OCI-LY1 (cell line): ENCODE results near the gene CLECL1.
"Not testable (repeated sequence)": the region's sequence is repeated elsewhere in the genome, so short reads cannot be mapped to it uniquely, and the experiment has no call there.

Experiments
- H2AFZ ChIP-seq: fragments of 200-600 bp; sonication (generic), shearing (Covaris generic); 2 replicates; pipeline ENCODE4 v1.6.0; 2014; ENCODE audit warnings: antibody characterized with exemption, mild to moderate bottlenecking, low read length
- H3F3A ChIP-seq: fragments of 200-600 bp; sonication (generic), shearing (Covaris generic); 2 replicates; pipeline ENCODE4 v1.6.0; 2014; ENCODE audit warnings: mild to moderate bottlenecking, antibody characterized with exemption, low read length, moderate library complexity; ENCODE audit not compliant: insufficient read depth
- H3K27ac ChIP-seq: fragments of 200-600 bp; sonication (generic); 2 replicates; pipeline ENCODE4 v1.5.1; 2014; ENCODE audit warnings: low read length, mixed run types, mild to moderate bottlenecking, low read depth; ENCODE audit not compliant: poor library complexity, severe bottlenecking
- H3K27me3 ChIP-seq: fragments of 200-600 bp; sonication (generic); 2 replicates; pipeline ENCODE4 v1.6.0; 2014; ENCODE audit warnings: antibody characterized with exemption, mild to moderate bottlenecking, low read length, moderate library complexity; ENCODE audit not compliant: insufficient read depth
- H3K36me3 ChIP-seq: fragments of 200-600 bp; sonication (generic); 2 replicates; pipeline ENCODE4 v1.6.1; 2014; ENCODE audit warnings: mild to moderate bottlenecking, antibody characterized with exemption, low read length, moderate library complexity, mixed read lengths; ENCODE audit not compliant: insufficient read depth
- H3K4me1 ChIP-seq: fragments of 200-600 bp; sonication (generic); 2 replicates; pipeline ENCODE4 v1.5.1; 2014; ENCODE audit warnings: mild to moderate bottlenecking, low read length, moderate library complexity; ENCODE audit not compliant: insufficient read depth, severe bottlenecking
- H3K4me2 ChIP-seq: fragments of 200-600 bp; sonication (generic), shearing (Covaris generic); 2 replicates; pipeline ENCODE4 v1.6.1; 2014; ENCODE audit warnings: low read length
- H3K4me3 ChIP-seq: fragments of 200-600 bp; sonication (generic); 2 replicates; pipeline ENCODE4 v1.5.1; 2014; ENCODE audit warnings: low read length, low read depth, mild to moderate bottlenecking, mixed read lengths; ENCODE audit not compliant: poor library complexity, severe bottlenecking
- H3K79me2 ChIP-seq: fragments of 200-600 bp; shearing (Covaris generic); 2 replicates; pipeline ENCODE4 v1.6.1; 2016; ENCODE audit warnings: mixed run types, low read length, mixed read lengths; ENCODE audit not compliant: insufficient read depth
- H3K9ac ChIP-seq: fragments of 200-600 bp; sonication (generic), shearing (Covaris generic); 2 replicates; pipeline ENCODE4 v1.6.1; 2014; ENCODE audit warnings: mild to moderate bottlenecking, low read length, mixed read lengths
- H3K9me2 ChIP-seq: fragments of 200-600 bp; sonication (generic), shearing (Covaris generic); 2 replicates; pipeline ENCODE4 v1.6.1; 2014; ENCODE audit warnings: low read depth, mild to moderate bottlenecking, low read length, mixed read lengths
- H3K9me3 ChIP-seq: fragments of 200-600 bp; shearing (Covaris generic); 2 replicates; pipeline ENCODE4 v1.6.1; 2014; ENCODE audit warnings: low read length, mixed read lengths
- H4K20me1 ChIP-seq: fragments of 200-600 bp; sonication (generic), shearing (Covaris generic); 2 replicates; pipeline ENCODE4 v1.6.0; 2016; ENCODE audit warnings: mild to moderate bottlenecking, low read length; ENCODE audit not compliant: insufficient read depth
- CTCF ChIP-seq: fragments of 200-600 bp; sonication (generic), shearing (Covaris generic); IDR thresholded peaks from 2 replicates; pipeline ENCODE4 v1.5.1; 2017; ENCODE audit warnings: mild to moderate bottlenecking, antibody characterized with exemption, low read length, moderate library complexity, mixed read lengths
- EZH2 ChIP-seq: fragments of 200-600 bp; sonication (generic), shearing (Covaris generic); IDR thresholded peaks from 2 replicates; pipeline ENCODE4 v1.8.0; 2017; ENCODE audit warnings: borderline replicate concordance, mixed run types, mild to moderate bottlenecking, antibody characterized with exemption, low read length, moderate library complexity, mixed read lengths

CLECL1 gene

GRCh38 chr12:9699269-9699897 is 33.5 kb downstream of the CLECL1 start:
- Histone ChIP-seq H2AFZ (no peak overlapping the region), H3K79me2 (no peaks in the 10 kb centered on the region), H3K9me2 (no peaks in the 10 kb centered on the region), H3K4me3 (no peak overlapping the region), H3K4me1 (peaks cover 21% of the 10 kb centered on the region), H4K20me1 (no peaks in the 10 kb centered on the region), H3K4me2 (no peak overlapping the region), H3K9ac (no peak overlapping the region), H3F3A (no peaks in the 10 kb centered on the region), H3K9me3 (no peaks in the 10 kb centered on the region), H3K36me3 (peaks cover 16% of the 10 kb centered on the region), H3K27ac (no peak overlapping the region), H3K27me3 (no peaks in the 10 kb centered on the region)
- TF ChIP-seq CTCF (no peak), EZH2 (no peak)

GRCh38 chr12:9698681-9699080 is 34.2 kb downstream of the CLECL1 start:
- Histone ChIP-seq H3K9me2 (no peaks in the 10 kb centered on the region), H3K9me3 (no peaks in the 10 kb centered on the region), H3K4me2 (no peak overlapping the region), H3K27me3 (no peaks in the 10 kb centered on the region), H3K27ac (no peak overlapping the region), H3K36me3 (peaks cover 23% of the 10 kb centered on the region), H3K79me2 (no peaks in the 10 kb centered on the region), H3F3A (no peaks in the 10 kb centered on the region), H2AFZ (no peak overlapping the region), H3K4me3 (no peak overlapping the region), H3K4me1 (peaks cover 21% of the 10 kb centered on the region), H3K9ac (no peak overlapping the region), H4K20me1 (no peaks in the 10 kb centered on the region)
- TF ChIP-seq CTCF (no peak), EZH2 (no peak)

- no peaks in the 10 kb centered on the region for H3K9me3 ChIP-seq
- no peaks in the 10 kb centered on the region for H3F3A ChIP-seq
- H3K4me3 ChIP-seq, result no peak overlapping the region
- H3K27me3 ChIP-seq, result no peaks in the 10 kb centered on the region
- TF ChIP-seq CTCF, result no peak
- no peak for TF ChIP-seq EZH2
- no peaks in the 10 kb centered on the region for H3K79me2 ChIP-seq
- H3K36me3 ChIP-seq, result peaks cover 33% of the 10 kb centered on the region
- no peak overlapping the region for H3K9ac ChIP-seq
- no peak overlapping the region for H2AFZ ChIP-seq
- H3K9me2 ChIP-seq, result no peaks in the 10 kb centered on the region
- H3K4me1 ChIP-seq, result peaks cover 18% of the 10 kb centered on the region
- no peak overlapping the region for H3K27ac ChIP-seq
- H3K4me2 ChIP-seq, result no peak overlapping the region
- no peaks in the 10 kb centered on the region for H4K20me1 ChIP-seq
Measured at GRCh38 chr12:9697619-9698018, 35.3 kb downstream of the CLECL1 start.

- not testable (repeated sequence) for H3K9me3 ChIP-seq, H3K9me2 ChIP-seq, H4K20me1 ChIP-seq, H3K4me1 ChIP-seq, H3K4me2 ChIP-seq, H3K4me3 ChIP-seq, H3F3A ChIP-seq, H3K27ac ChIP-seq, H2AFZ ChIP-seq, H3K27me3 ChIP-seq, H3K9ac ChIP-seq, H3K79me2 ChIP-seq
- H3K36me3 ChIP-seq, result peaks cover 50% of the 10 kb centered on the region
Measured at GRCh38 chr12:9695661-9696060, 37.2 kb downstream of the CLECL1 start.
